ENCODE results near the gene B3GNT9. TPM values are rescaled to one million over a fixed set of nuclear protein-coding genes. Genes with fewer than 3 reads are reported as not detected.

B3GNT9 gene
- polyA plus RNA-seq, 1 of the 3 experiments (the other 2 are of a cell fraction), result 9.9 TPM

GRCh38 chr16:67169642-67170167 lies 18.9 kb upstream of the B3GNT9 start:
- peak overlapping the region; percentile 98 for H3K4me2 ChIP-seq
- H3K79me2 ChIP-seq (ENCODE audit: insufficient read depth), result peaks cover 7% of the 10 kb centered on the region; the same call in 1 of the 2 replicates
- H3K27ac ChIP-seq (ENCODE audit: low read depth in 2 of 2, low read length in 1 of 2), result peak overlapping the region; percentile 76 to 94
- WGBS (ENCODE audit: low lambda C conversion rate), result 23% methylated on average over 20 of the region's 24 CpGs
- H3K36me3 ChIP-seq (replicated peaks in 1 of 2; ENCODE audit: control insufficient read depth in 1 of 2, insufficient read depth in 2 of 2, low read length in 1 of 2), result peaks cover 0 to under 1% of the 10 kb centered on the region in 2 experiments
- H3K9me2 ChIP-seq, result no peaks in the 10 kb centered on the region
- no peak for TF ChIP-seq FOSL2 (IDR thresholded peaks at IDR 0.05; ENCODE audit: borderline replicate concordance, low read depth)
- TF ChIP-seq CTCF (IDR thresholded peaks at IDR 0.05), result peak; percentile 70
- no peak for TF ChIP-seq USF1 (IDR thresholded peaks at IDR 0.05; ENCODE audit: borderline replicate concordance, low read depth)
- peak; percentile 44 for TF ChIP-seq RAD21 (IDR thresholded peaks at IDR 0.05; ENCODE audit: low read length)
- TF ChIP-seq RFX5 (IDR thresholded peaks at IDR 0.05; ENCODE audit: low read length), result no peak
- peaks cover 30% of the 10 kb centered on the region for H3F3A ChIP-seq (replicated peaks; ENCODE audit: insufficient read depth)
- POLR2A ChIA-PET, result interaction anchor here (1.0 to 2.6 kb wide), 7 partner anchors 8 to 57 kb away, joined by 3 to 15 read pairs (median 4); partner anchors contain the start of genes ELMO3, FBXL8, TMEM208 and TRADD
- DNase-seq, result peak; percentile 73
- CTCF ChIA-PET, result interaction anchor here (0.8 to 4.1 kb wide), 19 partner anchors 9 to 275 kb away, joined by 3 to 32 read pairs (median 4); partner anchors contain the start of genes EXOC3L1, FBXL8, MATCAP1 and TMEM208
- peak overlapping the region; percentile 64 for H3K9ac ChIP-seq
- H3K9me3 ChIP-seq, result no peaks in the 10 kb centered on the region
- peak overlapping the region; percentile 81; the same call in 1 of the 2 replicates for H2AFZ ChIP-seq (ENCODE audit: low read depth)
- H3K4me3 ChIP-seq (ENCODE audit: low read depth in 2 of 2, low read length in 1 of 2), result peak overlapping the region; percentile 49 to 66
- no peaks in the 10 kb centered on the region for H3K27me3 ChIP-seq (ENCODE audit: insufficient read depth)
- H3K4me1 ChIP-seq (ENCODE audit: control insufficient read depth in 1 of 2, insufficient read depth in 2 of 2, low read depth in 1 of 2, low read length in 1 of 2), result peaks cover 33 to 36% of the 10 kb centered on the region in 2 experiments; a peak in 3 of 4 replicates
- no peaks in the 10 kb centered on the region for H4K20me1 ChIP-seq (ENCODE audit: insufficient read depth)

- Histone ChIP-seq H3K27ac (ENCODE audit: low read depth in 2 of 2, low read length in 1 of 2) (peak overlapping the region in 1 of 2 experiments; percentile 94; a peak in 2 of 4 replicates), H3K36me3 (replicated peaks in 1 of 2; ENCODE audit: control insufficient read depth in 1 of 2, insufficient read depth in 2 of 2, low read length in 1 of 2) (no peaks in the 10 kb centered on the region), H3K9me2 (no peaks in the 10 kb centered on the region), H3K79me2 (ENCODE audit: insufficient read depth) (peaks cover 7% of the 10 kb centered on the region; the same call in 1 of the 2 replicates), H2AFZ (ENCODE audit: low read depth) (no peak overlapping the region), H3K4me3 (ENCODE audit: low read depth in 2 of 2, low read length in 1 of 2) (no peak overlapping the region), H3K9ac (no peak overlapping the region), H3F3A (replicated peaks; ENCODE audit: insufficient read depth) (peaks cover 30% of the 10 kb centered on the region), H3K27me3 (ENCODE audit: insufficient read depth) (no peaks in the 10 kb centered on the region), H3K9me3 (no peaks in the 10 kb centered on the region), H4K20me1 (ENCODE audit: insufficient read depth) (no peaks in the 10 kb centered on the region), H3K4me1 (ENCODE audit: control insufficient read depth in 1 of 2, insufficient read depth in 2 of 2, low read depth in 1 of 2, low read length in 1 of 2) (peaks cover 29 to 35% of the 10 kb centered on the region in 2 experiments; a peak in 3 of 4 replicates), H3K4me2 (no peak overlapping the region)
- no peak for TF ChIP-seq MAX (IDR thresholded peaks at IDR 0.05; ENCODE audit: low read depth)
- TF ChIP-seq REST (IDR thresholded peaks at IDR 0.05; ENCODE audit: low read depth, low read length), result peak; percentile 76; the same call in 1 of the 2 replicates
- DNase-seq, result no peak
- POLR2A ChIA-PET, result interaction anchor here (1.2 to 2.6 kb wide), 3 partner anchors 8 to 58 kb away, joined by 3 to 15 read pairs (median 4); partner anchors contain the start of genes FBXL8, TMEM208 and TRADD
- CTCF ChIA-PET, result interaction anchor here (0.7 to 4.1 kb wide), 15 partner anchors 9 to 274 kb away, joined by 3 to 32 read pairs (median 5); partner anchors contain the start of genes EXOC3L1, FBXL8, MATCAP1 and SLC9A5
- WGBS (ENCODE audit: low lambda C conversion rate), result 75% methylated on average over 6 of the region's 9 CpGs
These were observed 18.2 kb upstream of the B3GNT9 start for GRCh38 chr16:67169011-67169451.

Measured in SK-N-SH (cell line).